GM12878 (cell line): ENCODE measurements around the gene LIN37. TPM values are rescaled to one million over a fixed set of nuclear protein-coding genes. Genes with fewer than 3 reads are reported as not detected.

Experiments
- ATF7 ChIP-seq: fragments of 450-650 bp; IDR thresholded peaks from 2 replicates; pipeline ENCODE4 v1.6.1; 2016; ENCODE audit warnings: low read depth, mild to moderate bottlenecking
- BCL3 ChIP-seq: IDR thresholded peaks from 2 replicates; pipeline ENCODE4 v1.6.1; 2011; ENCODE audit warnings: borderline replicate concordance, low read depth, mild to moderate bottlenecking, moderate library complexity, low read length; ENCODE audit not compliant: insufficient read depth, poor library complexity, severe bottlenecking
- BHLHE40 ChIP-seq, 2 experiments: fragments of 450-650 bp in 1 of 2; IDR thresholded peaks; 2 replicates each; pipeline ENCODE4 v1.6.1; 2011 to 2017; ENCODE audit warnings: low read depth in 2 of 2, borderline replicate concordance in 1 of 2, improper control_type of control experiment in 1 of 2, low read length in 1 of 2, mild to moderate bottlenecking in 1 of 2
- CHD4 ChIP-seq: fragments of 200-600 bp; sonication (generic); IDR thresholded peaks from 2 replicates; pipeline ENCODE4 v1.6.1; 2016; ENCODE audit warnings: mild to moderate bottlenecking
- EGR1 ChIP-seq, 2 experiments: IDR thresholded peaks; 1 replicate in 1 of 2; 2 replicates in 1 of 2; pipeline ENCODE4 v1.6.1; 2011 to 2012; ENCODE audit warnings: low read depth in 2 of 2, low read length in 2 of 2, borderline replicate concordance in 1 of 2, mild to moderate bottlenecking in 1 of 2, moderate library complexity in 1 of 2
- EP300 ChIP-seq, 2 experiments: fragments of 150-350 bp in 1 of 2; IDR thresholded peaks; 2 replicates each; pipeline ENCODE4 v1.6.1; 2011 to 2012; ENCODE audit warnings: low read depth in 2 of 2, low read length in 2 of 2, borderline replicate concordance in 1 of 2, improper control_type of control experiment in 1 of 2, inconsistent platforms in 1 of 2; ENCODE audit not compliant: control insufficient read depth in 1 of 2
- ESRRA ChIP-seq: IDR thresholded peaks from 2 replicates; pipeline ENCODE4 v1.6.1; 2012; ENCODE audit warnings: mild to moderate bottlenecking, low read length, improper control_type of control experiment
- ETV6 ChIP-seq, 2 experiments: fragments of 450-650 bp in 1 of 2; IDR thresholded peaks in 1 of 2; conservative IDR thresholded peaks in 1 of 2; 2 replicates each; pipeline ENCODE4 v1.6.1; 2014; ENCODE audit warnings: antibody characterized with exemption in 1 of 2, borderline replicate concordance in 1 of 2, low read depth in 1 of 2, mild to moderate bottlenecking in 1 of 2, moderate library complexity in 1 of 2
- HDGF ChIP-seq: fragments of 450-650 bp; IDR thresholded peaks from 2 replicates; pipeline ENCODE4 v1.6.1; 2016; ENCODE audit warnings: antibody characterized with exemption
- JUNB ChIP-seq: IDR thresholded peaks from 2 replicates; pipeline ENCODE4 v1.6.1; 2016; ENCODE audit warnings: antibody characterized with exemption, mild to moderate bottlenecking
- KLF5 ChIP-seq: fragments of 450-650 bp; IDR thresholded peaks from 2 replicates; pipeline ENCODE4 v1.6.1; 2014; ENCODE audit warnings: mild to moderate bottlenecking; ENCODE audit not compliant: partially characterized antibody
- MTA3 ChIP-seq: IDR thresholded peaks from 2 replicates; pipeline ENCODE4 v1.6.1; 2012; ENCODE audit warnings: low read length, inconsistent platforms, borderline replicate concordance
- NR2C1 ChIP-seq: fragments of 450-650 bp; IDR thresholded peaks from 2 replicates; pipeline ENCODE4 v1.6.1; 2017; ENCODE audit warnings: antibody characterized with exemption, mild to moderate bottlenecking, moderate library complexity
- PML ChIP-seq: IDR thresholded peaks from 2 replicates; pipeline ENCODE4 v1.6.1; 2012; ENCODE audit warnings: low read length, inconsistent platforms
- POU2F2 ChIP-seq: IDR thresholded peaks from 3 replicates; pipeline ENCODE4 v1.6.1; 2011; ENCODE audit warnings: low read depth, mild to moderate bottlenecking, low read length, borderline replicate concordance
- RUNX3 ChIP-seq: IDR thresholded peaks from 2 replicates; pipeline ENCODE4 v1.6.1; 2012; ENCODE audit warnings: low read length, inconsistent platforms
- SIN3A ChIP-seq: IDR thresholded peaks from 2 replicates; pipeline ENCODE4 v1.6.1; 2012; ENCODE audit warnings: low read depth, low read length, improper control_type of control experiment
- SMAD1 ChIP-seq: fragments of 450-650 bp; IDR thresholded peaks from 2 replicates; pipeline ENCODE4 v1.6.1; 2018; ENCODE audit warnings: mild to moderate bottlenecking, low read depth; ENCODE audit not compliant: partially characterized antibody
- SMAD5 ChIP-seq: IDR thresholded peaks from 2 replicates; pipeline ENCODE4 v1.6.1; 2016; ENCODE audit warnings: antibody characterized with exemption, low read depth
- SP1 ChIP-seq: IDR thresholded peaks from one replicate; pipeline ENCODE4 v1.6.1; 2011; ENCODE audit warnings: low read depth, low read length
- SPI1 ChIP-seq: IDR thresholded peaks from 2 replicates; pipeline ENCODE4 v1.6.1; 2011; ENCODE audit warnings: low read depth, mild to moderate bottlenecking, low read length, moderate library complexity, borderline replicate concordance; ENCODE audit not compliant: insufficient read depth
- TAF1 ChIP-seq: IDR thresholded peaks from 2 replicates; pipeline ENCODE4 v1.6.1; 2011; ENCODE audit warnings: mild to moderate bottlenecking, low read depth, low read length, borderline replicate concordance
- TCF3 ChIP-seq: IDR thresholded peaks from 2 replicates; pipeline ENCODE4 v1.6.1; 2012; ENCODE audit warnings: low read depth, mild to moderate bottlenecking, low read length, borderline replicate concordance; ENCODE audit not compliant: insufficient read depth
- WRNIP1 ChIP-seq: IDR thresholded peaks from 2 replicates; pipeline ENCODE4 v1.6.1; 2011; ENCODE audit warnings: low read depth, low read length, improper control_type of control experiment, borderline replicate concordance
- YY1 ChIP-seq: IDR thresholded peaks from 2 replicates; pipeline ENCODE4 v1.6.1; 2011; ENCODE audit warnings: low read depth, mild to moderate bottlenecking, low read length
- ZBED1 ChIP-seq: IDR thresholded peaks from 2 replicates; pipeline ENCODE4 v1.6.1; 2016; ENCODE audit warnings: borderline replicate concordance
- ZNF274 ChIP-seq: IDR thresholded peaks from one replicate; pipeline ENCODE4 v1.8.0; 2011; ENCODE audit not compliant: insufficient read length, insufficient read depth
- ZSCAN29 ChIP-seq: fragments of 450-650 bp; IDR thresholded peaks from 2 replicates; pipeline ENCODE4 v1.6.1; 2017; ENCODE audit warnings: mild to moderate bottlenecking, moderate library complexity
- polyA plus RNA-seq, 11 experiments: library from polyadenylated mRNA; depleted of rRNA in 4 of 11; unstranded in 6 of 11; stranded (reverse) in 5 of 11; fragments of >200 nt; fragmentation: Nextera tagmentation in 4 of 11; fragmentation: Illumina TruSeq in 1 of 11; extraction: Ambion mirVana in 4 of 11; extraction: Trizol in 1 of 11; gene quantifications; 1 replicate in 1 of 11; 2 replicates in 10 of 11; pipeline versions ENCODE4 v1.2.1 to v1.2.3, GENCODE V29; 2011 to 2016; ENCODE audit warnings: inconsistent platforms in 2 of 11, missing spikeins in 2 of 11, low read depth in 1 of 11
- total RNA-seq, 4 experiments: library from RNA; depleted of rRNA in 3 of 4; stranded (reverse); fragments of >200 nt in 3 of 4; fragmentation: Illumina TruSeq in 1 of 4; extraction: Trizol in 1 of 4; gene quantifications; 2 replicates each; pipeline versions ENCODE4 v1.2.1 to v1.2.3, GENCODE V29; 2013 to 2021

Gene LIN37
- total and polyA plus RNA-seq, 10 of the 15 experiments (the other 5 are each of a cell fraction or from before 2014, with no cell fraction given) = 0.69 to 11.9 (median 7.6) TPM

- TF ChIP-seq BCL3 = peak; percentile 40
- TF ChIP-seq EGR1 (IDR thresholded peaks at IDR 0.05; ENCODE audit: borderline replicate concordance in 1 of 2, low read depth in 2 of 2, low read length in 2 of 2) = peak; percentile 34 to 97
- TF ChIP-seq SMAD1 = peak; percentile 89
- no peak for TF ChIP-seq ZSCAN29
- peak; percentile 80 to 82 for TF ChIP-seq BHLHE40 (IDR thresholded peaks at IDR 0.05; ENCODE audit: borderline replicate concordance in 1 of 2, low read depth in 2 of 2, low read length in 1 of 2)
- TF ChIP-seq SPI1 = peak; percentile 77
- TF ChIP-seq CHD4 = 0 out of 2 replicates have a peak, but pooled peaks have one; percentile 28
- no peak for TF ChIP-seq NR2C1
- peak; percentile 66; the same call in 1 of the 2 replicates for TF ChIP-seq SMAD5
- TF ChIP-seq SP1 = peak; percentile 84
- peak; percentile 77; the same call in 1 of the 2 replicates for TF ChIP-seq TAF1
- peak; percentile 76 for TF ChIP-seq KLF5
- no peak for TF ChIP-seq ZNF274
- TF ChIP-seq ETV6 (conservative IDR thresholded peaks at IDR 0.05 in 1 of 2, IDR thresholded peaks at IDR 0.05 in 1 of 2; ENCODE audit: borderline replicate concordance in 1 of 2, low read depth in 1 of 2) = peak in 1 of 2 experiments; percentile 75; a peak in 2 of 4 replicates
- TF ChIP-seq MTA3 = peak; percentile 77; the same call in 1 of the 2 replicates
- no peak for TF ChIP-seq JUNB
- peak; percentile 62; the same call in 1 of the 2 replicates for TF ChIP-seq TCF3
- TF ChIP-seq ZBED1 = peak; percentile 64; the same call in 1 of the 2 replicates
- peak; percentile 92 for TF ChIP-seq HDGF
- TF ChIP-seq PML = peak; percentile 80; the same call in 1 of the 2 replicates
- TF ChIP-seq POU2F2 = peak; percentile 91; the same call in 2 of the 3 replicates
- TF ChIP-seq RUNX3 = peak; percentile 99
- TF ChIP-seq SIN3A = peak; percentile 78; the same call in 1 of the 2 replicates
- no peak for TF ChIP-seq ESRRA
- peak; percentile 80 for TF ChIP-seq YY1
- peak; percentile 86 to 95; a peak in 3 of 4 replicates for TF ChIP-seq EP300 (IDR thresholded peaks at IDR 0.05; ENCODE audit: borderline replicate concordance in 1 of 2, control insufficient read depth in 1 of 2, low read depth in 2 of 2, low read length in 2 of 2)
- TF ChIP-seq WRNIP1 = peak; percentile 15; the same call in 1 of the 2 replicates
- TF ChIP-seq ATF7 = peak; percentile 64
Measured at GRCh38 chr19:35742121-35742724, 6.2 kb upstream of the LIN37 start, which contains the start of gene IGFLR1 (continued).
